T-cell (primary cell): ENCODE measurements around the gene CKB. TPM values are rescaled to one million over a fixed set of nuclear protein-coding genes. Genes with fewer than 3 reads are reported as not detected.

Experiments
- ATAC-seq, 4 experiments: fragments of 200-7000 bp in 3 of 4; fragments of 150-1000 bp in 1 of 4; cut with Tn5 transposase; replicated peaks in 1 of 4; 1 replicate in 3 of 4; 2 replicates in 1 of 4; pipeline ENCODE4 v1.10.0; 2021; ENCODE audit warnings: moderate library complexity in 3 of 4, mild to moderate bottlenecking in 2 of 4, moderate number of reproducible peaks in 1 of 4
- CTCF ChIA-PET, 2 donors: fragments of 300-600 bp; sonication (Branson Sonifier 250); formaldehyde crosslinking; loops; one replicate each; lab custom pipeline; 2022; ENCODE audit warnings: antibody characterized with exemption in 2 of 2; lab: Charles Lee
- POLR2A ChIA-PET, 2 donors: fragments of 300-600 bp; sonication (Branson Sonifier 250); formaldehyde crosslinking; loops; one replicate each; lab custom pipeline; 2022; ENCODE audit warnings: antibody characterized with exemption in 2 of 2; lab: Charles Lee
- DNase-seq, 35 experiments: peaks; one replicate each; pipeline versions ENCODE4 v3.0.0 to v3.0.0-alpha.2; 2013 to 2023
- H3K27ac ChIP-seq: one replicate; pipeline ENCODE4 v1.5.1; 2013; ENCODE audit warnings: low read length
- H3K27me3 ChIP-seq, 2 experiments: replicated peaks in 1 of 2; 1 replicate in 1 of 2; 2 replicates in 1 of 2; pipeline versions ENCODE4 v1.6.1 to v1.7.0; 2013; ENCODE audit warnings: low read length in 1 of 2, mixed read lengths in 1 of 2; ENCODE audit not compliant: control insufficient read depth in 2 of 2, insufficient read depth in 2 of 2; ENCODE audit errors: extremely low read depth in 1 of 2
- H3K36me3 ChIP-seq, 2 donors: 1 replicate in 1 of 2; 2 replicates in 1 of 2; pipeline versions ENCODE4 v1.6.1 to v1.7.0; 2013; ENCODE audit warnings: low read length in 1 of 2; ENCODE audit not compliant: control insufficient read depth in 2 of 2, insufficient read depth in 1 of 2; ENCODE audit errors: extremely low read depth in 1 of 2
- H3K4me1 ChIP-seq, 2 experiments: 1 replicate in 1 of 2; 2 replicates in 1 of 2; pipeline versions ENCODE4 v1.6.1 to v1.7.0; 2013; ENCODE audit warnings: low read length in 2 of 2, mixed read lengths in 1 of 2; ENCODE audit not compliant: insufficient read depth in 2 of 2, control insufficient read depth in 1 of 2; ENCODE audit errors: extremely low read depth in 1 of 2
- H3K4me3 ChIP-seq, 2 donors: 1 replicate in 1 of 2; 2 replicates in 1 of 2; pipeline versions ENCODE4 v1.5.1 to v1.7.0; 2013; ENCODE audit warnings: mild to moderate bottlenecking in 2 of 2, low read length in 1 of 2, moderate library complexity in 1 of 2; ENCODE audit not compliant: control insufficient read depth in 1 of 2; ENCODE audit errors: extremely low read depth in 1 of 2
- H3K9me3 ChIP-seq: 2 replicates; pipeline ENCODE4 v1.7.0; 2013
- H3K27ac Mint-ChIP-seq, 2 donors: one replicate each; pipeline ENCODE4 v1.8.0; 2020 to 2021; ENCODE audit warnings: mild to moderate bottlenecking in 2 of 2, mixed read lengths in 2 of 2
- H3K27me3 Mint-ChIP-seq, 2 donors: one replicate each; pipeline ENCODE4 v1.8.0; 2021 to 2022; ENCODE audit warnings: mixed read lengths in 2 of 2
- H3K36me3 Mint-ChIP-seq: one replicate; pipeline ENCODE4 v1.8.0; 2021; ENCODE audit warnings: mixed read lengths
- H3K4me1 Mint-ChIP-seq, 3 donors: one replicate each; pipeline ENCODE4 v1.8.0; 2020 to 2022; ENCODE audit warnings: mixed read lengths in 3 of 3, mild to moderate bottlenecking in 1 of 3
- H3K4me3 Mint-ChIP-seq, 3 donors: one replicate each; pipeline ENCODE4 v1.8.0; 2020 to 2022; ENCODE audit warnings: mild to moderate bottlenecking in 3 of 3, mixed read lengths in 3 of 3, moderate library complexity in 3 of 3
- H3K9me3 Mint-ChIP-seq, 3 donors: one replicate each; pipeline ENCODE4 v1.8.0; 2020 to 2022; ENCODE audit warnings: mixed read lengths in 3 of 3
- WGBS: methylation state at CpG from one replicate; pipeline ENCODE4 v1.1.5; 2013; ENCODE audit warnings: missing lambda C conversion rate; ENCODE audit not compliant: insufficient coverage; 5-methylcytosine and 5-hydroxymethylcytosine counted together
- total RNA-seq, 35 experiments: library from RNA in 6 of 35; stranded (reverse) in 6 of 35; fragments of 120-200 nt in 1 of 35; gene quantifications; one replicate each; pipeline versions ENCODE4 v1.2.1 to v1.2.4 and lab custom pipeline; 2013 to 2026

Gene CKB
- total RNA-seq, 5 donors from 2014 or later (not counting 1 experiment from before 2014, with no cell fraction given) = 4.7 to 7.6 (median 6.6) TPM

- Histone ChIP-seq H3K36me3 (peaks cover 7 to 17% of the 10 kb centered on the region in 2 donors), H3K27ac (no peak overlapping the region), H3K27me3 (peaks cover 0 to 4% of the 10 kb centered on the region in 2 experiments), H3K4me3 (no peak overlapping the region), H3K9me3 (no peaks in the 10 kb centered on the region), H3K4me1 (peaks cover 0 to 7% of the 10 kb centered on the region in 2 experiments)
- Mint-ChIP-seq H3K27me3 (no peaks in the 10 kb centered on the region), H3K9me3 (no peaks in the 10 kb centered on the region), H3K27ac (no peak overlapping the region), H3K36me3 (peaks cover 4% of the 10 kb centered on the region), H3K4me1 (peaks cover 0 to 11% (median 8%) of the 10 kb centered on the region in 3 donors), H3K4me3 (no peak overlapping the region)
- no peak for ATAC-seq
- POLR2A ChIA-PET = interaction anchor here in 1 of 2 donors (1.7 kb wide), 1 partner anchor 10 kb away, joined by 9 read pairs; no protein-coding TSS in a partner anchor
- DNase-seq = no peak
- WGBS = 91% methylated on average over 17 of the region's 17 CpGs
- CTCF ChIA-PET = interaction anchor here (0.6 to 1.0 kb wide), 3 partner anchors 10 to 41 kb away, joined by 3 to 4 read pairs (median 3); no protein-coding TSS in a partner anchor
These were observed 28.7 kb upstream of the CKB start for GRCh38 chr14:103551338-103551762.

- Mint-ChIP-seq H3K27ac (no peak overlapping the region), H3K27me3 (no peaks in the 10 kb centered on the region), H3K4me3 (no peak overlapping the region), H3K36me3 (peaks cover 4% of the 10 kb centered on the region), H3K9me3 (no peaks in the 10 kb centered on the region), H3K4me1 (peaks cover 0 to 10% (median 7%) of the 10 kb centered on the region in 3 donors)
- no peak overlapping the region for H3K4me3 ChIP-seq
- peaks cover 7 to 17% of the 10 kb centered on the region in 2 donors for H3K36me3 ChIP-seq
- ATAC-seq (no peak), DNase-seq (no peak)
- CTCF ChIA-PET = interaction anchor here (0.6 to 1.0 kb wide), 4 partner anchors 11 to 53 kb away, joined by 3 to 4 read pairs (median 3); no protein-coding TSS in a partner anchor
- POLR2A ChIA-PET = interaction anchor here in 1 of 2 donors (1.7 kb wide), 1 partner anchor 10 kb away, joined by 9 read pairs; no protein-coding TSS in a partner anchor
- WGBS = 91% methylated on average over 19 of the region's 22 CpGs
- peaks cover 0 to 7% of the 10 kb centered on the region in 2 experiments for H3K4me1 ChIP-seq
- peaks cover 0 to 8% of the 10 kb centered on the region in 2 experiments for H3K27me3 ChIP-seq
- H3K27ac ChIP-seq = no peak overlapping the region
- no peaks in the 10 kb centered on the region for H3K9me3 ChIP-seq
These were observed 28.1 kb upstream of the CKB start for GRCh38 chr14:103550451-103551337.

- POLR2A ChIA-PET = no interaction called here
- H3K4me1 ChIP-seq = peaks cover 0 to 7% of the 10 kb centered on the region in 2 experiments
- H3K27ac Mint-ChIP-seq = no peak overlapping the region
These were observed 27.0 kb upstream of the CKB start for GRCh38 chr14:103549361-103550311.

GRCh38 chr14:103548463-103549351 is 26.1 kb upstream of the CKB start:
- no peaks in the 10 kb centered on the region for H3K9me3 Mint-ChIP-seq
- H3K4me1 ChIP-seq = peaks cover 0 to 7% of the 10 kb centered on the region in 2 experiments
- H3K4me1 Mint-ChIP-seq = peaks cover 0 to 2% (median 0%) of the 10 kb centered on the region in 3 donors
- H3K27me3 ChIP-seq = peaks cover 0 to 19% of the 10 kb centered on the region in 2 experiments
- WGBS = 91% methylated on average over 27 of the region's 27 CpGs
- no peaks in the 10 kb centered on the region for H3K9me3 ChIP-seq
- no peaks in the 10 kb centered on the region for H3K27me3 Mint-ChIP-seq
- no peak overlapping the region for H3K4me3 Mint-ChIP-seq
- ATAC-seq (no peak), DNase-seq (no peak)
- H3K27ac ChIP-seq = no peak overlapping the region
- H3K4me3 ChIP-seq = no peak overlapping the region
- ChIA-PET CTCF (interaction anchor here (0.5 to 0.8 kb wide), 3 partner anchors 30 to 247 kb away, joined by 3 to 9 read pairs (median 4); no protein-coding TSS in a partner anchor), POLR2A (no interaction called here)
- no peaks in the 10 kb centered on the region for H3K36me3 Mint-ChIP-seq
- peaks cover 0 to 8% of the 10 kb centered on the region in 2 donors for H3K36me3 ChIP-seq
- H3K27ac Mint-ChIP-seq = no peak overlapping the region

More at GRCh38 chr14:103549361-103550311, 27.0 kb upstream of the CKB start:
- H3K27me3 ChIP-seq = peaks cover 0 to 10% of the 10 kb centered on the region in 2 experiments
- Mint-ChIP-seq H3K4me3 (no peak overlapping the region), H3K27me3 (no peaks in the 10 kb centered on the region), H3K4me1 (peaks cover 0 to 2% (median under 1%) of the 10 kb centered on the region in 3 donors), H3K36me3 (peaks cover under 1% of the 10 kb centered on the region), H3K9me3 (no peaks in the 10 kb centered on the region)
- no peaks in the 10 kb centered on the region for H3K9me3 ChIP-seq
- H3K36me3 ChIP-seq = peaks cover 4 to 13% of the 10 kb centered on the region in 2 donors
- no peak for DNase-seq
- no peak overlapping the region for H3K4me3 ChIP-seq
- no peak overlapping the region for H3K27ac ChIP-seq
- no peak for ATAC-seq
- CTCF ChIA-PET = interaction anchor here in 1 of 2 donors (0.6 kb wide), 1 partner anchor 54 kb away, joined by 3 read pairs; no protein-coding TSS in a partner anchor
- 89% methylated on average over 26 of the region's 30 CpGs for WGBS

- peaks cover 0 to 7% of the 10 kb centered on the region in 2 experiments for H3K4me1 ChIP-seq
- WGBS = 88% methylated on average over 17 of the region's 18 CpGs
- ChIA-PET CTCF (interaction anchor here in 1 of 2 donors (0.8 to 1.3 kb wide), 2 partner anchors 29 to 49 kb away, joined by 4 read pairs; no protein-coding TSS in a partner anchor), POLR2A (no interaction called here)
- H3K36me3 ChIP-seq = peaks cover 0 to 4% of the 10 kb centered on the region in 2 donors
- H3K27ac ChIP-seq = no peak overlapping the region
- no peak overlapping the region for H3K4me3 ChIP-seq
- DNase-seq (no peak), ATAC-seq (no peak)
- Mint-ChIP-seq H3K27ac (no peak overlapping the region), H3K27me3 (no peaks in the 10 kb centered on the region), H3K4me3 (no peak overlapping the region), H3K4me1 (peaks cover 0 to 2% (median 0%) of the 10 kb centered on the region in 3 donors), H3K9me3 (no peaks in the 10 kb centered on the region), H3K36me3 (no peaks in the 10 kb centered on the region)
- H3K9me3 ChIP-seq = no peaks in the 10 kb centered on the region
- peaks cover 0 to 26% of the 10 kb centered on the region in 2 experiments for H3K27me3 ChIP-seq
These were observed 25.4 kb upstream of the CKB start for GRCh38 chr14:103547941-103548462.
